Stimulated activated CD4-positive, alpha-beta T cell treated with anti-CD3 and anti-CD28 coated beads, Interleukin-4, amount 100 ng/mL, for 24 hours (primary cell): ENCODE measurements around the gene MAPT.

Experiments used
- DNase-seq: peaks from one replicate; pipeline ENCODE4 v3.0.0-alpha.2; 2020

Gene MAPT

GRCh38 chr17:46037722-46038255 lies 143.4 kb downstream of the MAPT start:
- DNase-seq, result no peak

- no peak for DNase-seq
Observed at GRCh38 chr17:46038414-46038813, 144.1 kb downstream of the MAPT start.

- no peak for DNase-seq
Observed at GRCh38 chr17:46038937-46039336, 144.6 kb downstream of the MAPT start.

- DNase-seq, result no peak
Observed at GRCh38 chr17:46039592-46040186, 145.3 kb downstream of the MAPT start.

GRCh38 chr17:46042246-46042645 lies 147.9 kb downstream of the MAPT start:
- no peak for DNase-seq

GRCh38 chr17:46042925-46043324 lies 148.6 kb downstream of the MAPT start:
- DNase-seq, result no peak

- DNase-seq, result no peak
Observed at GRCh38 chr17:46043606-46044005, 149.3 kb downstream of the MAPT start.

- DNase-seq, result peak; percentile 66
Observed at GRCh38 chr17:46044286-46044928, 150.1 kb downstream of the MAPT start.

- DNase-seq, result no peak
Observed at GRCh38 chr17:46044989-46045388, 150.6 kb downstream of the MAPT start.

- DNase-seq, result no peak
Observed at GRCh38 chr17:46045639-46046038, 151.3 kb downstream of the MAPT start.

- DNase-seq, result no peak
Observed at GRCh38 chr17:46046957-46047356, 152.6 kb downstream of the MAPT start.

- DNase-seq, result no peak
Observed at GRCh38 chr17:46047398-46047797, 153.0 kb downstream of the MAPT start.

- no peak for DNase-seq
Observed at GRCh38 chr17:46047856-46048255, 153.5 kb downstream of the MAPT start.

- DNase-seq, result no peak
Observed at GRCh38 chr17:46049656-46050055, 155.3 kb downstream of the MAPT start.

GRCh38 chr17:46053911-46054534 lies 159.7 kb downstream of the MAPT start:
- no peak for DNase-seq

- DNase-seq, result no peak
Observed at GRCh38 chr17:46056800-46057304, 162.5 kb downstream of the MAPT start.

- DNase-seq, result no peak
Observed at GRCh38 chr17:46057366-46057765, 163.0 kb downstream of the MAPT start.

GRCh38 chr17:46059486-46059885 lies 165.1 kb downstream of the MAPT start:
- no peak for DNase-seq

- no peak for DNase-seq
Observed at GRCh38 chr17:46060461-46060860, 166.1 kb downstream of the MAPT start.

- no peak for DNase-seq
Observed at GRCh38 chr17:46061435-46061834, 167.1 kb downstream of the MAPT start.

GRCh38 chr17:46063241-46063640 lies 168.9 kb downstream of the MAPT start:
- DNase-seq, result no peak

- DNase-seq, result no peak
Observed at GRCh38 chr17:46064460-46064859, 170.1 kb downstream of the MAPT start.

- no peak for DNase-seq
Observed at GRCh38 chr17:46071796-46072195, 177.4 kb downstream of the MAPT start.

- no peak for DNase-seq
Observed at GRCh38 chr17:46072998-46073397, 178.6 kb downstream of the MAPT start.
